RPMI8226 (cell line): ENCODE results near the gene CARD19.

Source experiments
- DNase-seq: peaks from one replicate; pipeline ENCODE4 v3.0.0-alpha.2; 2015

The CARD19 gene, protein sequence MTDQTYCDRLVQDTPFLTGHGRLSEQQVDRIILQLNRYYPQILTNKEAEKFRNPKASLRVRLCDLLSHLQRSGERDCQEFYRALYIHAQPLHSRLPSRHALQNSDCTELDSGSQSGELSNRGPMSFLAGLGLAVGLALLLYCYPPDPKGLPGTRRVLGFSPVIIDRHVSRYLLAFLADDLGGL

DNA sequence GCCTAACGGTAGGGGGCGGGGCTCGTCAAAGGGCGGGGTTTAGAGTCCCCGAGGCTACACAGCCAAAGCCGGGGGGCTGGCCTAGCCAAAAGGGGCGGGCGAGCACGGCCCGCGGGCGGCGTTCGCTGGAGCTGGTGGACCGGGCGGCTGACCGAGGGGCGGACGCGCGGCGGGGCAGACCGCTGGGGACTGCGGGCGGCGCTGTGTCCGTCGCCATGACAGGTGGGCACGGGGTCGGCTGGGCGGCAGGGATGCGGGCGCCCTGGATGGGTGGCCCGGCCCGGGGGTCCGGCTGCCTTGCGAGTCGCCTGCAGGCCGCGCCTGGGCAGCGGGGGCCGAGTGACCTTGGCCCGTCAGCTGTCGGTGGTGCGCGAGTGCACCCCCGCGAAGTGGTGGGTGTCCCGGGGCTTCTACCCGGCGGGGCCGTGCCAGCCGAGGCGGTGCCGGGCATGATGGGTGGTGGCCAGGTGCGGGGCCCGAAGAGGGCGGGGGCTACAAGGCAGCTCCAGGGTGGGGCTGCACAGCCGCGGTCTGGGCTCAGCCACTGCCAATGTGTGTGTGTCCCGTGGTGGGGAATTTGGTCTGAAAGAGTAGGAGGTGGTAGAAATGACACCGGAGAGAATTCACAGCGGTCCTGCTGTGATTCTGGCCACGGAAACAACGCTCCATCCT is at the start of gene CARD19:
Gene CARD19, plus strand, starts transcription at position 87 of the 672 bp plus-strand sequence. Its CDS starts 129 bp downstream, at position 216.
- peak; percentile 62 for DNase-seq

DNA sequence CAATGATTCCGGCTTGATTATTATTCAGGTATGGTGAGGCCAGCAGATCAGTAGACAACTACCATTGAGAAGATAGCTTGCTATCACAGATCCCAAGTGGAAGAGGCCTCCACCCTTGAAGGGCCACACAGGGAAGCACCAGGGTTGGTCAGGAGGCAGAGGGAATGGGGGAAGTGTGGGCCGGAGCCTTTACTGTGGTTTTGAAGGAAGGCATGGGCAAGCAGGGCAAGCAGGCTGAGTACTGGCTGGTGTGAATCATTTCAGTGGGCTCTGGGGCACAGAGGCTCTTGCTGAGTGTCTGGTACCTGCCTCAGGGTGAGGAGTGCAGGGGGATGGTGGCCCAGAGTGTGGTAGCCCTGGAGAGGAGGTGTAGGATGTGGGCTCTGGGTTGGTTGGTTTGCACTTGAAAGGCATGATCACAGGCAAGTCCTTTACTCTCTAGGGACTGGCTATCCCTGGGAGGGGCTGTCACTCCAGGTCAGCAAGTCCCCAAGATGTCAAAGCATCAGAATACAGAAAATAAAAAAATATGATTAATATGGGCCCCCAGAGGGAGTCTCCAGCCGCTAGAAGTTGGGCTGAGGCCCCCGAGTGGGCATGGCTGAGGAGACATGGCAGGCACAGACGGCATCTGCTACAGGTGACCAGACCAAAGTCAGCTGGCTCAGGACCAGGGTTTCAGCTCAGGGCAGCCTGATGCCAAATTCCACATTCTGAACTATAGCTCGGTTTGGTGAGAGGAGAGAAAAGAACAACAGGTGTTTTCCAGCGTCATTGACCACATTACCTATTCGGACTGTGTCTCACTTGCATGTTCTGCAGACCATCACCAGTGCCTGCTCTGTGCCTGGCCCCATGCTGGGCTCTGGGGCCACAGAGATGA is 47.2 kb upstream of the CARD19 start:
- DNase-seq = peak; percentile 67

DNA sequence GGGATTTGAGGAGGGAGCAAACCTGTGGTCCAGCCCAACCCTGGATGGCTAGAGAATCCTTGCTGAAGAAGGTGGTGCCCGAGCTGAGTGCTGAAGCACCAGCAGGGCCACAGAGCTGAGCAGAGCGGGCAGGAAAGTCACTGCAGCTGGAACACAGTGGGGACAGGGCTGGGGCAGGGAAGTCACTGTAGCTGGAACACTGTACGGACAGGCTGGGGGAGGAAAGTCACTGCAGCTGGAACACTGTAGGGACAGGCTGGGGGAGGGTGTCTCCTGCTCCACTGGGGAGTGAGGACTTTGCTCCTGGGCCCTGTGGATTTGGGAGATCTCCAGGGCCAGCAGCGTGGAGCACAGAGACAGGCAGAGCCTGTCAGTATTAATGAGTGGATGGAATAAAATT is 46.5 kb upstream of the CARD19 start:
- DNase-seq = no peak

DNA sequence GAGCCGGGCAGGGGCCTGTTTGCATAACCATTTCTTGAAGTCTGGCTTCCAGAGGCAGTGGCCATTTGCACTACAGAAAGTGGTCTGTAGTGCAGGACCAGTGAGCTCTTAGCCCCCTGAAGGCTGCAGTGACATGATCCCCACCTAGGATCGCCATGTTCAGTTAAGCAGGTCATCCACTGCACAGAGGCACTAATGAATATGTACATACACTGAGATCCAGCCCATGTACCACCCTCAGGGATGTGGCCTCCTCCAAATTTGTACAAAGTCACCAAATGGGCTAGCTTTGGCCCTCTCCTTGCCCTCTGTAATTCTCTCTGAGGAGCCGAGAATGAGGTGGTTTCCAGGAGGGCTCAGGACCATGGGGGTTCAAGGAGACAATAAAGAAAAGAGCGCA is 45.8 kb upstream of the CARD19 start:
- DNase-seq = no peak

DNA sequence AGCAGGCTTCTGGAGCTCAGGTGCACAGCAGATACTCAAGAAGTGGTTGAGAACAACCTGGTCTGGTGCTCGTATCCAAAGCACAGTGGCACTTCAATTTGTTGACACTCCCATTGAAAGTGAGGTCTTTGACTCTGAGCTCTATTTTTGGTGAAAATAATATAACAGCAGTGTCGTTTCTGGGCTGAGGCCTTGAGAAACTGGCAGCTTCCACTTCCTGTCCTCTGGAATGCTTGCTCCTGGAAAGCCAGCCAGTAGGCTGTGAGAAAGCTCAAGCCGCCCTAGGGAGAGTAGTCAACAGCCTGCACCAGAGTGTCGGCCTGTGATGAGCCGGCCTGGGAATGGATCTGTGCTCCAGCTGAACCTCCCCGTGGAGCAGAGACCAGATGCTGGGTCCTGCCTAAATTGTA is 44.3 kb upstream of the CARD19 start:
- no peak for DNase-seq

DNA sequence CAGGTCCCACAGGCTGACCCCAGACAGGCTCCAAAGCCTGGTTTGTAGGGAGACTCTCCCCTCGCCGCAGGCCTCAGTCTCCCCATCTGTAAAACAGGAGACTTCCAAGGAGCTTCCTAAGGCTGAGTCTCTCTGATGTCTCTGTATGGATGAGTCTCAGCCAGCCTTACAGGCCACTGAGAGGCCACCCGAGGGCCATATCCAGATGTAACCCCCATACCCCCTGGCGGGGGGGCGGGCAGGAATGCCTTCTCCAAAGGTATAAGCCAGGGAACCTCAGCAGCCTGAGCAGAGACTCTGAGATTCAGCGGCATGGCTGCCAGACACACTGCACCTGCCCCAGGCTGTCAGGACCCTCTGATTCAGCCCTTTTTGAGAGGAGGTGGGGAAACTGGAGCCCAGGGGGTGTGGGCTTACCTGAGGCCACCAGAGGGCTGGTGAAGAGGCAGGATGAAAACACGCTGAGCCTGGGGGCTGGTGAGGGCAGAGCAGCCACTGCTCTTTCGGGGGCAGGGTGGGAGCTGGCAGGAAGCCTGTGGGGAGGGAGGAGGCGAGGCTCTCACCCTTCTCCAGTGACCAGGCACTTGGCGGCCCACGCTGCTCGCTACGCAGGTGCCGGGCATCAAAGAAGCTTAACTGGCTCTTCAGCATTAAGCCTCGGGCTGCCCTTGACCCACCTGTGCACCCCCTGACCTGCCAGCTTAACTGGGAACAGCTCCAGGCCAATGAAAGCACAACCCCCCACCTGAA is 43.1 kb upstream of the CARD19 start:
- DNase-seq = peak; percentile 12

DNA sequence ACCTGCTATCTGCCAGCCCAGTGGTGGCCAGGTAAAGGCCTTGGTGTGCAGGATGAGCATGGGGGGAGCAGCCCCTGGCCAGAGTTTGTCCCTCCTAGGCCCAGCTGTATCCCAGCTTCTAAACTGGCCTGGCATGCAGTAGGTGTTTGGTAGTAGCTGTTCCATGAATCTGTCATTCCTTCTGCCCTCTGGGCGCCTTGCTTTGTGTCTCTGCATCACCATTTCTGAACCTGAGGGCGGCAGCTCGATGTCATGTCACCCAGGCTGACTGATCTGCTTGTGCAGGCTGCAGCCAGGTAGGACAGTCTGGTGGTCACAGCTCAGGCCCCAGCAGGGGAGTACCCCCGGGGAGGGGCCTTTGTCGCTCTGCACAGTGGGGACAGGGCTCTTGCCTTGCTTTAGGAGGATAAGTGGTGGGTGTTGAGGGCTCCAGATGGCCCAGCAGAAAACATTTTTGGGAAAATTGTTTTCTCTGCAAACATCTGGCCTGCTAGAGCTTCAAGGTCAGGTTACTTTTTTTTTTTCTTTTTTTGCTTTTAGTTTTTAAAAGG is 42.2 kb upstream of the CARD19 start:
- DNase-seq = no peak

DNA sequence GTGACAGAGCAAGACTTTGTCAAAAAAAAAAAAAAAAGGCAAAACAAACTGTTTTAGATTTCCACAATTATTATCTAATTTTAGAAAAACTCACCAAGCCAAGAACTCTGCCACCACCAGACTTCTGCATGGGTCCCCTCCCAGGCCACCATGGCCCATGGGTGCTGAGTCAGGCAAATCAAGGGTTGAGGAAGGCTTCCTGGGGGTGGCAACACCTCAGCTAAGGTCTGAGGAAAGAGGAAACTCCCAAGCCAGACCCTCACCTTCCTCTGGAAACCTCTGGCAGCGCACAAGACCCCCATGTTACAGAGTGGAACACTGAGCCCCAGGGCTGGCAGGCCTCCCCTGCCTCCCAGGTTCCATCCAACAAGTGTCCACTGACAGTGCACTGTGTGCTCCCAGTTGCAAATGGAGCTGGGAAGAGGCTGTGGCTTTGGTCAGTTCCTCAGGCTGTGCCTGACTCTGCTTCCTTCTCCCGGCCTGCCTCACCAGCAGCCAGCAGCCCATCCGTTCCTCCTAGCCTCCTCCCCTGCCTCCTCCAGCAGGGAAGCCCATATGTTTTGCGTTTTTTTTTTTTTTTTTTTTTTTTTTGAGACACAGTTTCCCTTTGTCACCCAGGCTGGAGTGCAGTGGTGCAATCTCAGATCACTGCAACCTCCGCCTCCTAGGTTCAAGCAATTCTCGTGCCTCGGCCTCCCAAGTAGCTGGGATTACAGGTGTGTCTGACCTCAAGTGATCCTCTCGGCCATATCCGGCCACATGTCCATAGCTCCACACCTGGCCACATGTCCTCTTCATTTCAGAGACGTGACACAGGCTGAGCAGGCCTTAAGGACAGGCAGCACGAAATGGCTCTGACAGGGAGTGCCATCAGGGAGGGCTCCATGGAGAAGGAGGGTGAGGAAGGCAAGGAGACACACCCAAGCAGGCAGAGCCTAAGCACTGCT is 41.0 kb upstream of the CARD19 start:
- DNase-seq = peak; percentile 42

DNA sequence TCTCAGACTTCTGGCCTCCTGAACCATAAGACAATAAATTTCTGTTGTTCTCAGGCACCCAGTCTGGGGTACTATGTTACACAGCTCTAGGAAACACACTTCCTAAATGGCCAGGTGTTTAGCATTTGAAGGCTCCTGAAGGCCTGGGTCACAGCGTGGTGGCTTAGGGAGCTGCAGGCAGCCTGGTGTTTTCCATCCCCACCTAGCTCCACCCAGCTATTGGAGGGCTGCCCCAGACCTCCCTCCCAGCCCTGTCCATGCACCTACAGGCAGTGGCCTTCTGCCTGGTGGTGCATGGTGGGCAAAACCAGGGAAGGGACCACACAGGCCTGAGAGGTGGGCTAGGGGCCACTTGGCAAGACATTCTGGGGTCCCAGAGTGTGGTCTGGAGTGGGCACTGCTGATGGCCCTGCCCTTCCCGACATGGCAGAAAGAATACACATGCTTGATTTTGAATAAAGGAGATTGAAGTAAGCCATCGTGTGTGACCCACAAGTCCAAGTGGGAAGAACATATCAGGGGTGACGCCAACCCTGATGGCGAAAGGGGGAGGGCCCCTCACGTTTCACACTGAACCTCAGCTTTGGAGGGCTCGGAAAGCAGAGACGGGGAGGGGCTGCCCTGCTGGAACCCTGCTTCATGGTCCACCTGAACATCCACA is 38.8 kb upstream of the CARD19 start:
- DNase-seq = peak; percentile 67

DNA sequence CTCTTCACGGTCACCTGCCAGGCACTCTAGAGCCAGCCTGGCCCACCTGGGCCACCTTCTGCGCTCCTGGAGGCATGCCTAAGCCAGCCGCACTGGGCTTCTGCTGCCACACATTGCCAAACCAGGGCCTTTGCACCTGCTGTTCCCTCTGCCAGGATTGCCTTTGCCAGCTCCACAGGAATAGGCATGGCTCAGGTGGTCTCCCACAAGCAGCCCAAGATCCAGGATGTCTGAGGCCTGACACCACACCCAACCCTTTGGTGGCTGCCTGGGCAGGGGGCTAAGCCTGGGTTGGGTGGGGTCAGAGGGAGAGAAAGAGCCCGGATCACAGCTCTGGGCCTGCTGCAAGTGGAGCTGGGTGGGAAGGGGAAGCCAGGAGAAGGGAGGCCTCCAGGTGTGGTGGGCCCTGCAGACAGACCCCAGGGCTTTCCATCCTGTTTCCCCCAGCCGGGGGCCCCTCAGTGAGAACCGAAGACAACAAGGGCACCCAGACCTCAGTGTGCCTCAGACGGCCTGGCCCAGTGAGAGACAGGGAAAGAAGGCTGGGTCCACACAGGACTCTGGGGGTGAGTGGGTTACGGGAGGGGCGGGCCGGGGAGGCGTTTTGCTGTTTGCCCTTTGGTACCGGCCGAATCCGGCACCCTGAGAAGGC is 38.2 kb upstream of the CARD19 start:
- DNase-seq = no peak

DNA sequence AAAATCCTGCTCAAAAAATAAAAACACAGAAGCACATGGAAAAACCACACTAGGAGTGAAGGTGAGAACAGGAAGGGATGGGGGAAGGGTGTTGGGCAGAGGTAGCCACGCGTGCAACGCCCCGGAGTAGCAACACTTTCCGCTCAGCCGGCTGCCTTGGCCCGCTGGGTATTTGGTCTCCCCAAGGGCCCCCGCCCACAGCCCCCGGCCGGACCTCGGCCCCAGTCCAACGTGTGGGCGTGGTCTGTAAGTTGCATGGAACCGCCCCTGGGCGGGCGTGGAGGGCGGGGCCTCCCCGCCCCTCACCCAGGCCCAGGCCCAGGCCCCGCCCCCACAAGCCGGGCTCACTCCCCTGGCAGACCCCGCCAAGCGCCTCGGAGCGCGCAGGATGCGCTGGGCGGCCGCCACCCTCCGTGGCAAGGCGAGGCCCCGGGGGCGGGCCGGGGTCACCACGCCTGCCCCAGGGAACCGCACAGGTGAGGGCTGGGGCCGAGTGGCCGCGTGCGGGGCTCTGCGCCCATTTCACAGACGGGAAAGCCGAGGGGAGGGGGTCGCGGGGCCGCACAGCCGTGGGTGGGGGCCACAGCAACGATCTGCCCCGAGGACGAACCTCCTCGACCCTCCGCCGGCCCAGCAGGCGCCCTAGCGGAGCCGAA is 37.5 kb upstream of the CARD19 start, which contains the start of gene SUSD3:
Gene SUSD3, plus strand, starts transcription at position 347 of the 656 bp plus-strand sequence. Its CDS starts 42 bp downstream, at position 389.
- DNase-seq = peak; percentile 83

DNA sequence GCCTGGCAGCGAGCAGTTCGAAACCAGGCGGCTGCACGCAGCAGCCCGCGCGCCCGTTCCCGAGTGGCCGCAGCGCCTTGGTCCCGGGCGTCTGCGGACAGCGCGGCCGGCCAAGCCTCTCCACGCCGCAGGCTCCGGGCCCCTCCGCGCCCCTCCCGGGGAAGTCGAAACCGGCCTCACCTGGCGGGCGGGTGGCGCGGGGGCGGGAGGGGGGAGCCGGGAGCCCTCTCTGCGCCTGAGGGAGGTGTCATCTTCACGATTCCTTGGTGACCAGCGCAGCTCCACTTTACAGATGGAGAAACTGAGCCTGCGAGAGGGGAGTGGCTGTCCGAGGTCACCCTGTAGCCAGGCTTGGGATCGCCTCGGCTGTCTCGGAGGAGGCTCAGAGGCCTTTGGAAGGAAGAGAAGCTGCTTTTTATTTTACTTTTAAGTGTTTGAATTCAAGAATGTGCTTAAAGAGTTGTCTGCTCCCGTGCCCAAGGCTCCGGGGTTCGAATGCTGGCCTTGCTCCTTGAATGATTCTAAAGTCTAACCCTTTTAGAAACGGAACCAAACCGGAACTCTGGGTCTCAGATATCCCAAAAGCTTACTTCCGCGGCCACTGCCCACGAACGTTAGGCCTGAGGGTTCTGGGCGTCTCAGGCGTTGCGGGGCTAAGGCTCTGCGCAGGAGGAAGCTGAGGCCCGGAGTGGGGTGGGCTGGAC is 36.9 kb upstream of the CARD19 start:
- DNase-seq = peak; percentile 26

DNA sequence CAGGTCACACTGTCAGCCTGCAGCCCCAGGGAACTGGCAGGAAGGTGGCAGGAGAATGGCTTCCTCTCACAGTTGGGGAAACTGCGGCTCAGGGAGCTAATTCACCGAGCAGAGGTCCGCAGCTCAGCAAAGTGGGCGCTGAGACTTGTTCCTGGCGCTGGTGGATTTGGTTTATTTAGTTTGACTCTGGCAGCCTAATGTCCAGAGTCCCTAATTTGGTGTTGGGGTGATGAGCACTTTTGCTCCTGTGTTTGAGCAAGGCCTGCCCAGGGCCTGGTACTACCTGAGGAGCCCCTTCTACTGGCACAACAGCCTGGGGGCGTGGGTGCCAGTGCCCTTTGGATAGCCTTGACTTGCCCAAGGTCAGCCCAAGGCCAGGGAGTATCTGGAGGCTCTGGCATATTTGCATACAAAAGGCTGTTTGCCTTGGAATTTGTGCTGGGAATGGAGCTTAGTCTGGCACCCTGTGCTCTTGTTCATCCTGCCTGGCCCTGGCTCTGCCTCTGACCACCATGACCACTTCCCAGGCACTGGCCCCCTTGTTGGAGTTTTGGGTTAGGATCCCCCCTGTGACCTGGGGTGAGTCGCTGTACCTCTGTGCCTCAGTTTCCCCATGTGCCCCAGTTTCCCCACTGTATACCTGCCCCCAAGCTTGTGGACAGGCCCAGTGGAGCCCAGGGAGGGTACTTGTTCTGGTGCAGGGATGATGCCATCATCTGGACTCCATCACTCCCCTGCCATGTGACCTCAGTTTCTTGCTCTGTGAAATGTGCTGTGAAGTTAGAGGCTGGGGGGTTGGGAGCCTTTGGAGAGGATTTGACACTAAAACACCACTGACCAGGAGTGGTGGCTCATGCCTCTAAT is 36.1 kb upstream of the CARD19 start:
- DNase-seq = peak; percentile 15

DNA sequence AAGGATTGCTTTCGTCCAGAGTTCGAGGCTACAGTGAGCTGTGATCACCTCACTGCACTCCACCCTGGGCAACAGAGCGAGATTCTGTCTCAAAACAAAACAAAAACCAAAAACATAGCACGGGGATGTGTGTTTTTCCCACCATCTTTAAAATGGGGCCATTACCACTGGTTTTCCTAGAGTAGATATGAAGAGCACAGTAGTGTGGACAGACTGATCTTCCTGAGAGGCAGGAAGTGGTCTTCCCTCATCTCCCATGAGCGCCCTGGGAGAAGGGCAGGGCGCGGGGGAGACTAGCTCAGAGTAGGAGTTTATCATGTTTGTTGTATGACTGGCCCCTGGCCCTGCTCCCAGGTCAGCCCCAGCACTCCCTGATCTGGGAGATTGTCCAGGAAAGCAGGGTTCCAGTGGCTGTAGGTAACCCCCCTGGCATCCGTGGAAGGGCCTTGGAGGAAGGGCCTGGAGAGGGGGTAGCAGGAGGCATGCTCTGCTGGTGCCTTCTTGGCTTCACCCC is 35.2 kb upstream of the CARD19 start:
- DNase-seq = no peak

DNA sequence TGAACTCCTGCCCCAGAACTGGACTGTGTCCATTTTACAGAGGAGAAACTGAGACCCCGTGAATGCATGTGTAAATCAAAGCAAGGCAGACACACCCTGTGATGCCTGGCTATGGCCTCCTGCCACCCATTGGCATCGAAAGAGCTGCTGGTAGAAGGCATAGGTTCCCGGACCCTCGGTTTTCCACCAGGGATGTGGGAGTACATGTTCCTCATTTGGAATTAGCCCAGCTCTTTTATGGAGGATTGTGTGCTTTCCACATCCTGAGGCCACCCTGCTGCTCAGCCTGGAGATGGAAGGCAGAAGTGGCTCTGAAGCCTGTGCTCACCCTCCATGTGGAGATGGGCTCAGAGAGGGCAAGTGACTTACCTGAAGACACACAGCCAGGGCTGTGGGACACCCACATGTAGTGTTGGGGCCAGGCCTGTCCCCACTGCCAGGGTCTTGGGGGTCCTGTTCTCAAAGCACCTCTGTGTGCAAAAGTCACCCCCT is 34.7 kb upstream of the CARD19 start:
- no peak for DNase-seq

DNA sequence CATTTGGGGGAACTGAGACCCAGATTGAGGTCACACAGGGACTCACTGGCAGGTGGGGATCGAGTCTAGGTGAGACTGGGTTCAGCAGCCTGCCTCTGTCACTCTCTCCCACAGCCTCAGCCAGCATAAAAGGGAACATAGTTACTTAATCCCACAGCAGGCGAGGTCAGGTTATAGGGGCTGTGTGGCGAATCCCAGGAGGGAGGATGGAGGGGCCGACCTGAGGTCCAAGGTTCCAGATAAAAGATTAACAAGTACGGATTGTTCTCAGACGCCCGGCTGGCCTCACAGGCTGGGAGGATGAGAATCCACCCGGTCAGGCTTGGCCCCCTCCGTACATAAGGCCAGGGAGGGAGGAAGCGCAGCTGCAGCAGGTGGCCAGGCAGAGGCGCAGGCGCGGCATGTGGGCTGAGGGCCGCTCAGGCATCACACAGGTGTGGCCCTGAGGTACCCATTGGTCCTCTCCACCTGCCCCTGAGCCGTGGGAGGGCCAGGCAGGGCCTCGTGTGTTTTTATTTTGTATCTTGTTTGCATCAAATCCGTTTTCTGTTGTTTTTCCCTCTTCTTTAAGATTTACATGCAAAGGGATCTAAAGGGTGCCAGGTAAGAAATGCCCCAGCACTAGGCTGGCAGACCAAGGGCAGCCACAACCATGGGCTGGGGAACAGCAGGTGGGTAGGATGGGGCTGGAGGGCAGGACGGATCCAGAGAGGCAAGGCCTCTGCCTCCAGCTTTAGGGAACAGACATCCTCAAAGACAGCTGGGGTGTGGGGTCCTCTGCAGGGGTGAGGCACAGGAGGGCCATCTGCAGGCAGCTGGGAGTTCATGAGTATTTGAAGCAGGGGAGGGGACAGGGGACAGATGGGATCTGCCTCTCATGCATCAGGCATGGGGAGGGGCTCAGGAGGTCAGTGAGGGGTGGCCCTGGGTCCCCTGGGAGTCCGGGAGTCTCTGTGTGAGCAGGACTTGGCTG is 33.9 kb upstream of the CARD19 start:
- peak; percentile 90 for DNase-seq
